HG03066 (cell line): ENCODE results near the gene PDE2A.

Experiments used
- ATAC-seq: cut with Tn5 transposase; IDR thresholded peaks from one replicate; pipeline ENCODE4 v1.9.1; 2021; ENCODE audit warnings: low read depth; ENCODE audit not compliant: unreplicated experiment

PDE2A gene

GRCh38 chr11:72621008-72621610 lies 53.1 kb downstream of the PDE2A start:
- no peak for ATAC-seq

GRCh38 chr11:72618803-72619202 lies 55.4 kb downstream of the PDE2A start:
- ATAC-seq = no peak

- no peak for ATAC-seq
Observed at GRCh38 chr11:72617080-72617762, 57.0 kb downstream of the PDE2A start.

- ATAC-seq = no peak
Observed at GRCh38 chr11:72616655-72617054, 57.6 kb downstream of the PDE2A start.

GRCh38 chr11:72615329-72615728 lies 58.9 kb downstream of the PDE2A start:
- no peak for ATAC-seq

GRCh38 chr11:72614381-72614780 lies 59.8 kb downstream of the PDE2A start:
- ATAC-seq = no peak

GRCh38 chr11:72613977-72614376 lies 60.2 kb downstream of the PDE2A start:
- peak; percentile 89 for ATAC-seq

GRCh38 chr11:72613450-72613849 lies 60.8 kb downstream of the PDE2A start:
- no peak for ATAC-seq

- no peak for ATAC-seq
Observed at GRCh38 chr11:72609476-72609875, 64.7 kb downstream of the PDE2A start.

GRCh38 chr11:72609045-72609444 lies 65.2 kb downstream of the PDE2A start:
- ATAC-seq = no peak

GRCh38 chr11:72607496-72607895 lies 66.7 kb downstream of the PDE2A start:
- ATAC-seq = no peak

- ATAC-seq = no peak
Observed at GRCh38 chr11:72606748-72607468, 67.3 kb downstream of the PDE2A start.

GRCh38 chr11:72605973-72606747 lies 68.1 kb downstream of the PDE2A start:
- ATAC-seq = no peak

- no peak for ATAC-seq
Observed at GRCh38 chr11:72604256-72604655, 70.0 kb downstream of the PDE2A start.

- no peak for ATAC-seq
Observed at GRCh38 chr11:72602250-72602904, 71.8 kb downstream of the PDE2A start.

GRCh38 chr11:72600557-72600956 lies 73.7 kb downstream of the PDE2A start:
- no peak for ATAC-seq

- ATAC-seq = no peak
Observed at GRCh38 chr11:72599325-72600117, 74.7 kb downstream of the PDE2A start.

GRCh38 chr11:72598906-72599305 lies 75.3 kb downstream of the PDE2A start:
- no peak for ATAC-seq

GRCh38 chr11:72598466-72598865 lies 75.8 kb downstream of the PDE2A start:
- no peak for ATAC-seq

GRCh38 chr11:72597721-72598120 lies 76.5 kb downstream of the PDE2A start:
- no peak for ATAC-seq
